ENCODE data around the gene C11orf71. TPM values are rescaled to one million over a fixed set of nuclear protein-coding genes. Genes with fewer than 3 reads are reported as not detected.

Gene C11orf71
- total RNA-seq, 6 experiments from 2014 or later, result 2.4 to 3.8 (median 3.2) TPM

GRCh38 chr11:114358716-114359115 lies 41.6 kb downstream of the C11orf71 start:
- no peak for DNase-seq
- peaks cover 58% of the 10 kb centered on the region for H3K4me1 Mint-ChIP-seq (ENCODE audit: low read depth)
- H3K4me3 Mint-ChIP-seq, result no peak overlapping the region
- H3K9me3 Mint-ChIP-seq, result no peaks in the 10 kb centered on the region
- H3K36me3 Mint-ChIP-seq (ENCODE audit: low read depth), result peaks cover 8% of the 10 kb centered on the region
- peak overlapping the region; percentile 75 for H3K27ac Mint-ChIP-seq
- no peaks in the 10 kb centered on the region for H3K27me3 Mint-ChIP-seq (ENCODE audit: insufficient read depth)
- TF ChIP-seq CTCF (IDR thresholded peaks at IDR 0.05), result no peak

GRCh38 chr11:114354076-114354475 lies 46.2 kb downstream of the C11orf71 start:
- no peak for TF ChIP-seq CTCF (IDR thresholded peaks at IDR 0.05)
- no peaks in the 10 kb centered on the region for H3K9me3 Mint-ChIP-seq
- no peak overlapping the region for H3K4me3 Mint-ChIP-seq
- H3K27ac Mint-ChIP-seq, result no peak overlapping the region
- no peaks in the 10 kb centered on the region for H3K27me3 Mint-ChIP-seq (ENCODE audit: insufficient read depth)
- H3K4me1 Mint-ChIP-seq (ENCODE audit: low read depth), result peaks cover 42% of the 10 kb centered on the region
- peak; percentile 77 for DNase-seq
- H3K36me3 Mint-ChIP-seq (ENCODE audit: low read depth), result no peaks in the 10 kb centered on the region

- Mint-ChIP-seq H3K27me3 (ENCODE audit: insufficient read depth) (no peaks in the 10 kb centered on the region), H3K27ac (no peak overlapping the region)
These were observed 46.9 kb downstream of the C11orf71 start for GRCh38 chr11:114353443-114353842.

GRCh38 chr11:114350022-114350421 lies 50.3 kb downstream of the C11orf71 start:
- no peak for TF ChIP-seq CTCF (IDR thresholded peaks at IDR 0.05)
- H3K4me1 Mint-ChIP-seq (ENCODE audit: low read depth), result peaks cover 54% of the 10 kb centered on the region
- no peak overlapping the region for H3K27ac Mint-ChIP-seq
- no peaks in the 10 kb centered on the region for H3K9me3 Mint-ChIP-seq
- DNase-seq, result no peak
- no peaks in the 10 kb centered on the region for H3K27me3 Mint-ChIP-seq (ENCODE audit: insufficient read depth)
- H3K36me3 Mint-ChIP-seq (ENCODE audit: low read depth), result no peaks in the 10 kb centered on the region
- no peak overlapping the region for H3K4me3 Mint-ChIP-seq

More at GRCh38 chr11:114353443-114353842, 46.9 kb downstream of the C11orf71 start:
- Mint-ChIP-seq H3K4me1 (ENCODE audit: low read depth) (peaks cover 42% of the 10 kb centered on the region), H3K9me3 (no peaks in the 10 kb centered on the region), H3K4me3 (no peak overlapping the region), H3K36me3 (ENCODE audit: low read depth) (no peaks in the 10 kb centered on the region)
- TF ChIP-seq CTCF (IDR thresholded peaks at IDR 0.05), result no peak
- no peak for DNase-seq

Other genes with a start within 250 kb of the C11orf71 start
- gene NNMT, start 104.1 kb downstream of the C11orf71 start, total RNA-seq (2021; fragmentation: NEBNext Ultra II Directional; extraction: Animal tissue kit (Norgen Biotek cat#: 25700)), result 100 to 1,000 TPM; 191 to 264 (median 205) TPM
- gene RBM7, start 155 bp upstream of the C11orf71 start, total RNA-seq (2021; fragmentation: NEBNext Ultra II Directional; extraction: Animal tissue kit (Norgen Biotek cat#: 25700)), result 10 to 100 TPM; 35.9 to 42.3 (median 39.2) TPM
- 100 to 1,000 TPM; 245 to 272 (median 255) TPM for gene REXO2, start 39.0 kb upstream of the C11orf71 start, total RNA-seq (2021; fragmentation: NEBNext Ultra II Directional; extraction: Animal tissue kit (Norgen Biotek cat#: 25700))
- gene NXPE1, start 159.4 kb upstream of the C11orf71 start, total RNA-seq (2021; fragmentation: NEBNext Ultra II Directional; extraction: Animal tissue kit (Norgen Biotek cat#: 25700)), result not detected
- gene NXPE4, start 195.3 kb upstream of the C11orf71 start, total RNA-seq (2021; fragmentation: NEBNext Ultra II Directional; extraction: Animal tissue kit (Norgen Biotek cat#: 25700)), result not detected